OCI-LY7 (cell line): Measurements from ENCODE around the gene NINL. TPM values are rescaled to one million over a fixed set of nuclear protein-coding genes. Genes with fewer than 3 reads are reported as not detected.

ENCODE experiments used
- BruUV-seq: library from RNA; stranded (reverse); fragments of 400-500 nt; replicated peaks from 2 replicates; lab custom pipeline; 2021; lab: Mats Ljungman, UMichigan
- CTCF ChIA-PET: fragments of 300-600 bp; sonication (Branson Sonifier 250); formaldehyde crosslinking; loops from one replicate; lab custom pipeline; 2022; ENCODE audit warnings: antibody characterized with exemption; ENCODE audit not compliant: unreplicated experiment; lab: Charles Lee
- POLR2A ChIA-PET: fragments of 300-600 bp; sonication (Branson Sonifier 250); formaldehyde crosslinking; loops from one replicate; lab custom pipeline; 2022; ENCODE audit warnings: antibody characterized with exemption; lab: Charles Lee
- DNase-seq: peaks from one replicate; pipeline ENCODE4 v3.0.0-alpha.2; 2015; ENCODE audit warnings: low spot score
- H2AFZ ChIP-seq: fragments of 200-600 bp; sonication (generic), shearing (Covaris generic); 2 replicates; pipeline ENCODE4 v1.6.1; 2014; ENCODE audit warnings: mild to moderate bottlenecking, antibody characterized with exemption, low read length, moderate library complexity
- H3K27ac ChIP-seq: fragments of 200-600 bp; sonication (generic); 2 replicates; pipeline ENCODE4 v1.5.1; 2014; ENCODE audit warnings: mixed run types, low read depth, mild to moderate bottlenecking, moderate library complexity, low read length, inconsistent platforms; ENCODE audit not compliant: poor library complexity, severe bottlenecking
- H3K36me3 ChIP-seq: fragments of 200-600 bp; sonication (generic); 2 replicates; pipeline ENCODE4 v1.6.1; 2014; ENCODE audit warnings: mild to moderate bottlenecking, antibody characterized with exemption, low read length, moderate library complexity, mixed read lengths; ENCODE audit not compliant: insufficient read depth
- H3K4me1 ChIP-seq: fragments of 200-600 bp; sonication (generic); 2 replicates; pipeline ENCODE4 v1.5.1; 2014; ENCODE audit warnings: mild to moderate bottlenecking, low read length; ENCODE audit not compliant: insufficient read depth, poor library complexity, severe bottlenecking
- H3K4me2 ChIP-seq: fragments of 200-600 bp; sonication (generic); 2 replicates; pipeline ENCODE4 v1.6.1; 2014; ENCODE audit warnings: mild to moderate bottlenecking, low read length
- H3K4me3 ChIP-seq: fragments of 200-600 bp; sonication (generic); 2 replicates; pipeline ENCODE4 v1.5.1; 2014; ENCODE audit warnings: mild to moderate bottlenecking, low read depth, low read length; ENCODE audit not compliant: poor library complexity, severe bottlenecking
- H3K79me2 ChIP-seq: fragments of 200-600 bp; sonication (generic); 2 replicates; pipeline ENCODE4 v1.6.1; 2016; ENCODE audit warnings: low read depth, mild to moderate bottlenecking, low read length, moderate library complexity, mixed read lengths; ENCODE audit not compliant: insufficient read depth
- H3K9me2 ChIP-seq: fragments of 200-600 bp; sonication (generic); 2 replicates; pipeline ENCODE4 v1.6.1; 2016; ENCODE audit warnings: mild to moderate bottlenecking, low read length, mixed read lengths; ENCODE audit not compliant: insufficient read depth
- H3K9me3 ChIP-seq: fragments of 200-600 bp; sonication (generic); 2 replicates; pipeline ENCODE4 v1.6.1; 2014; ENCODE audit warnings: mild to moderate bottlenecking, mixed run types, low read length, mixed read lengths
- H4K20me1 ChIP-seq: fragments of 200-600 bp; sonication (generic); 2 replicates; pipeline ENCODE4 v1.6.1; 2014; ENCODE audit warnings: mild to moderate bottlenecking, antibody characterized with exemption, low read length, moderate library complexity, mixed read lengths; ENCODE audit not compliant: insufficient read depth
- EZH2phosphoT487 ChIP-seq: fragments of 200-600 bp; sonication (generic); IDR thresholded peaks from 2 replicates; pipeline ENCODE4 v1.6.1; 2018; ENCODE audit warnings: low read depth, borderline replicate concordance, mild to moderate bottlenecking, mixed run types, antibody characterized with exemption, low read length, moderate library complexity, mixed read lengths
- intact Hi-C: fragments of 100-400 bp; cut with micrococcal nuclease; formaldehyde crosslinking; loops from one replicate; pipeline ENCODE4 v1.10.0; 2022; ENCODE audit not compliant: unreplicated experiment
- total RNA-seq, 2 experiments: library from RNA; depleted of rRNA in 1 of 2; stranded (reverse); fragments of >200 nt in 1 of 2; shearing (Covaris generic) in 1 of 2; gene quantifications; 2 replicates each; pipeline ENCODE4 v1.2.3, GENCODE V29; 2014 to 2022
- TF ChIP-seq, protein P1 (sequence below): fragments of 200-600 bp; sonication (generic); conservative IDR thresholded peaks from 2 replicates; pipeline ENCODE4 v1.5.1; 2014; ENCODE audit warnings: mild to moderate bottlenecking, antibody characterized with exemption, low read length, moderate library complexity, mixed read lengths

Gene NINL
- total RNA-seq, 2 experiments from 2014 or later = 0.06 to 0.55 TPM

DNA sequence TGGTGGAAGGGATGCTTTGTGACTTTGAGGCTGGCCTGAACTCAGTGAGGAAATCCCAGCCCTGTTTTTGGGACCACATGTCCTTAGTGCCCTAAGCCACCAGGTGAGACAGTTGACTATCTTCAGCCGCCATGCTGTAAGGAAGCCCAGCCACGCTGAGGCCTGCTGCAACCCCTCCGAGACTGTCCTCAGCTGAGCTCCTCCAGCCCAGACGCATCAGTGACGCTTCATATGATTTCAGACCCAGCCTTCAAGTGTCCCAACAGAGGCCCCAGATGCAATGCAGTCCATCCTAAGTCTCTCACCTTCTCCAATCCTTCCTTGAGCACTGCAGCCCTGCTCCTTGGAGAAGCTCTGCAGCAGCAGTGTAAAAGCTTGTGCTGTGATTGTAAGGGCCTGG, 76.2 kb downstream of the NINL start:
- intact Hi-C loops = no loop called here
- CTCF ChIA-PET = no interaction called here

DNA sequence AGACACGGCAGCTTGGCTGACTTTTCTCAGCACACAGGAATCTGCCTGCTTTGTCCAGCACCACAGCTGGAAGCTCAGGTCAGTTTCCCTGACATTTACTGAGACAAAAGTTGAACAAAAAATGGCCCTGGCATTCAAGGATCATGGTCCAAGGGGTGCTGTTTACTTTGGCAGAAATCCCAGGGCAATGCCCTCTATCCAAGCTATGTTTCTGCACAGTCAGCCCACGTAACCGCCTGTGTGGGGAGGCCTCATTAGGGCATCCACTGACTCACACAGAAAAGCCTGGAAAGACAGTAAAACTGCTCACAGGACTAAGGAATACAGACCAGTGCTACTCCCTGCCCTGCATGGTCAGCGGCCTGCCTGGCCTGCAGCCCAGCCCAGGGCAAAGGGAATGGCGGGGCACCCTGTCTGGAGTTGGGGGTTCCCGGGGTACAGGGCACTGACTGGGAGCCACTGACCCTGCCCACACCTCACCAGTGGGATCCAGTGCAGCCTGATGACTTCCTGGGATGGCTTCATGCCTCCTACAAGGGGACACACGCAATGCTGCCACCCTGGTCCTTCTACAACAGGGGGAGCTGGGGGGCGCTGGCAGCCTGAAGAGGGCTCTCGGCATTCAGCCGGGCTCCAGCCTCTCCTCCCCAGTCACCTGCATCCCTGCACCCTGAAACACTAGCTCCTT, 77.1 kb downstream of the NINL start:
- Histone ChIP-seq H2AFZ (no peak overlapping the region), H3K4me2 (no peak overlapping the region), H3K79me2 (no peaks in the 10 kb centered on the region)

More for the DNA sequence above, 76.2 kb downstream of the NINL start:
- no peak for DNase-seq
- Histone ChIP-seq H3K27ac (no peak overlapping the region), H3K36me3 (no peaks in the 10 kb centered on the region), H2AFZ (no peak overlapping the region), H3K79me2 (no peaks in the 10 kb centered on the region), H3K4me1 (no peaks in the 10 kb centered on the region), H3K9me3 (no peaks in the 10 kb centered on the region), H3K4me2 (no peak overlapping the region), H4K20me1 (no peaks in the 10 kb centered on the region), H3K4me3 (no peak overlapping the region), H3K9me2 (no peaks in the 10 kb centered on the region)
- TF ChIP-seq, protein P1, sequence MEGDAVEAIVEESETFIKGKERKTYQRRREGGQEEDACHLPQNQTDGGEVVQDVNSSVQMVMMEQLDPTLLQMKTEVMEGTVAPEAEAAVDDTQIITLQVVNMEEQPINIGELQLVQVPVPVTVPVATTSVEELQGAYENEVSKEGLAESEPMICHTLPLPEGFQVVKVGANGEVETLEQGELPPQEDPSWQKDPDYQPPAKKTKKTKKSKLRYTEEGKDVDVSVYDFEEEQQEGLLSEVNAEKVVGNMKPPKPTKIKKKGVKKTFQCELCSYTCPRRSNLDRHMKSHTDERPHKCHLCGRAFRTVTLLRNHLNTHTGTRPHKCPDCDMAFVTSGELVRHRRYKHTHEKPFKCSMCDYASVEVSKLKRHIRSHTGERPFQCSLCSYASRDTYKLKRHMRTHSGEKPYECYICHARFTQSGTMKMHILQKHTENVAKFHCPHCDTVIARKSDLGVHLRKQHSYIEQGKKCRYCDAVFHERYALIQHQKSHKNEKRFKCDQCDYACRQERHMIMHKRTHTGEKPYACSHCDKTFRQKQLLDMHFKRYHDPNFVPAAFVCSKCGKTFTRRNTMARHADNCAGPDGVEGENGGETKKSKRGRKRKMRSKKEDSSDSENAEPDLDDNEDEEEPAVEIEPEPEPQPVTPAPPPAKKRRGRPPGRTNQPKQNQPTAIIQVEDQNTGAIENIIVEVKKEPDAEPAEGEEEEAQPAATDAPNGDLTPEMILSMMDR = no peak
- no peak for TF ChIP-seq EZH2phosphoT487
- POLR2A ChIA-PET = interaction anchor here (1.1 kb wide), 1 partner anchor 23 kb away, joined by 3 read pairs; no protein-coding TSS in a partner anchor
- no TSS peak for BruUV-seq

More for the DNA sequence above, 77.1 kb downstream of the NINL start:
- POLR2A ChIA-PET = no interaction called here
- Histone ChIP-seq H3K36me3 (no peaks in the 10 kb centered on the region), H4K20me1 (no peaks in the 10 kb centered on the region), H3K4me1 (no peaks in the 10 kb centered on the region), H3K4me3 (no peak overlapping the region), H3K9me3 (no peaks in the 10 kb centered on the region), H3K27ac (no peak overlapping the region), H3K9me2 (no peaks in the 10 kb centered on the region)
- no TSS peak for BruUV-seq
- CTCF ChIA-PET = no interaction called here
- no peak for DNase-seq
- TF ChIP-seq EZH2phosphoT487 = no peak
- TF ChIP-seq, protein P1 = no peak
- intact Hi-C loops = no loop called here
